Gastroesophageal sphincter (tissue), 4 donors: ENCODE data around the gene CYP26B1. TPM values are rescaled to one million over a fixed set of nuclear protein-coding genes. Genes with fewer than 3 reads are reported as not detected.

Experiments
- ATAC-seq: fragments of 150-250 bp; one replicate; pipeline ENCODE4 v1.9.1; 2016; ENCODE audit warnings: mild to moderate bottlenecking, moderate library complexity
- H3K27ac ChIP-seq, 4 donors: fragments of 200-600 bp; sonication (generic) in 3 of 4; 1 replicate in 3 of 4; 2 replicates in 1 of 4; pipeline ENCODE4 v1.5.1; 2016 to 2019
- H3K27me3 ChIP-seq: fragments of 200-600 bp; sonication (generic); one replicate; pipeline ENCODE4 v1.5.1; 2019
- H3K36me3 ChIP-seq, 2 donors: fragments of 200-600 bp; sonication (generic); one replicate each; pipeline ENCODE4 v1.5.1; 2019; ENCODE audit warnings: control low read depth in 1 of 2
- H3K4me1 ChIP-seq, 3 donors: fragments of 200-600 bp; sonication (generic); 1 replicate in 2 of 3; 2 replicates in 1 of 3; pipeline ENCODE4 v1.5.1; 2016 to 2019; ENCODE audit warnings: control low read depth in 2 of 3
- H3K4me3 ChIP-seq, 2 donors: fragments of 200-600 bp; sonication (generic); one replicate each; pipeline ENCODE4 v1.5.1; 2019; ENCODE audit warnings: mild to moderate bottlenecking in 1 of 2, moderate library complexity in 1 of 2
- H3K9me3 ChIP-seq, 3 donors: fragments of 200-600 bp; sonication (generic); one replicate each; pipeline ENCODE4 v1.5.1; 2017 to 2019; ENCODE audit warnings: control low read depth in 2 of 3
- CTCF ChIP-seq, 4 experiments: fragments of 200-600 bp in 2 of 4; fragments of 450-650 bp in 2 of 4; sonication (generic) in 1 of 4; IDR thresholded peaks; one replicate each; pipeline ENCODE4 v1.5.1; 2017 to 2019; ENCODE audit warnings: antibody characterized with exemption in 4 of 4, mild to moderate bottlenecking in 2 of 4, moderate library complexity in 2 of 4
- EP300 ChIP-seq: sonication (generic); formaldehyde crosslinking; IDR thresholded peaks from one replicate; pipeline ENCODE4 v1.6.1; 2017; ENCODE audit warnings: antibody characterized with exemption, mild to moderate bottlenecking
- POLR2A ChIP-seq, 2 donors: fragments of 450-650 bp; IDR thresholded peaks; one replicate each; pipeline ENCODE4 v1.6.1; 2017; ENCODE audit warnings: antibody characterized with exemption in 2 of 2, mild to moderate bottlenecking in 2 of 2, moderate library complexity in 1 of 2
- POLR2AphosphoS5 ChIP-seq: sonication (generic); formaldehyde crosslinking; IDR thresholded peaks from one replicate; pipeline ENCODE4 v1.6.1; 2017; ENCODE audit warnings: antibody characterized with exemption
- WGBS, 2 donors: methylation state at CpG; one replicate each; pipeline ENCODE4 v1.1.5; 2018; ENCODE audit warnings: low coverage in 1 of 2; 5-methylcytosine and 5-hydroxymethylcytosine counted together
- total RNA-seq, 4 donors: library from RNA; depleted of rRNA; stranded (reverse); fragments of >200 nt; gene quantifications; one replicate each; pipeline ENCODE4 v1.1.0, GENCODE V29; 2016

The CYP26B1 gene
- total RNA-seq, 4 donors from 2014 or later: 0.47 to 4.0 (median 1.4) TPM

- H3K4me1 ChIP-seq: peaks cover 0 to 2% (median 0%) of the 10 kb centered on the region in 3 donors
- no peak overlapping the region for H3K27ac ChIP-seq
- TF ChIP-seq EP300 (no peak), POLR2A (IDR thresholded peaks at IDR 0.05) (no peak), CTCF (IDR thresholded peaks at IDR 0.05) (no peak), POLR2AphosphoS5 (no peak)
- no peak overlapping the region for H3K4me3 ChIP-seq
- no peaks in the 10 kb centered on the region for H3K36me3 ChIP-seq
- no peaks in the 10 kb centered on the region for H3K9me3 ChIP-seq
- peaks cover 49% of the 10 kb centered on the region for H3K27me3 ChIP-seq
- 83 to 95% methylated on average over 4 of the region's 37 CpGs for WGBS, 2 donors
- ATAC-seq: no peak
These were observed 15.5 kb downstream of the CYP26B1 start for GRCh38 chr2:72131916-72132841.

GRCh38 chr2:72131371-72131891 is 16.2 kb downstream of the CYP26B1 start:
- H3K9me3 ChIP-seq: no peaks in the 10 kb centered on the region
- 89 to 90% methylated on average over 9 to 10 of the region's 16 CpGs for WGBS, 2 donors
- H3K4me3 ChIP-seq: no peak overlapping the region
- H3K27me3 ChIP-seq: peaks cover 53% of the 10 kb centered on the region
- H3K4me1 ChIP-seq: no peaks in the 10 kb centered on the region
- H3K36me3 ChIP-seq: no peaks in the 10 kb centered on the region
- no peak for ATAC-seq
- H3K27ac ChIP-seq: no peak overlapping the region
- no peak for TF ChIP-seq POLR2AphosphoS5
- TF ChIP-seq CTCF (IDR thresholded peaks at IDR 0.05): no peak
- no peak for TF ChIP-seq POLR2A (IDR thresholded peaks at IDR 0.05)
- TF ChIP-seq EP300: no peak

- ATAC-seq: no peak
- H3K4me3 ChIP-seq: no peak overlapping the region
- TF ChIP-seq EP300: no peak
- TF ChIP-seq POLR2A (IDR thresholded peaks at IDR 0.05): no peak
- no peak for TF ChIP-seq POLR2AphosphoS5
- no peak for TF ChIP-seq CTCF (IDR thresholded peaks at IDR 0.05)
- H3K27ac ChIP-seq: no peak overlapping the region
- no peaks in the 10 kb centered on the region for H3K36me3 ChIP-seq
- peaks cover 55% of the 10 kb centered on the region for H3K27me3 ChIP-seq
- 48 to 68% methylated on average over 3 to 4 of the region's 26 CpGs for WGBS, 2 donors
- no peaks in the 10 kb centered on the region for H3K4me1 ChIP-seq
- H3K9me3 ChIP-seq: no peaks in the 10 kb centered on the region
These were observed 16.9 kb downstream of the CYP26B1 start for GRCh38 chr2:72130659-72131360.

- no peaks in the 10 kb centered on the region for H3K36me3 ChIP-seq
- ATAC-seq: no peak
- H3K4me3 ChIP-seq: no peak overlapping the region
- 77 to 84% methylated on average over 9 of the region's 9 CpGs for WGBS, 2 donors
- H3K27me3 ChIP-seq: peaks cover 59% of the 10 kb centered on the region
- no peaks in the 10 kb centered on the region for H3K9me3 ChIP-seq
- H3K27ac ChIP-seq: no peak overlapping the region
- no peaks in the 10 kb centered on the region for H3K4me1 ChIP-seq
- TF ChIP-seq CTCF (IDR thresholded peaks at IDR 0.05): no peak
- no peak for TF ChIP-seq POLR2A (IDR thresholded peaks at IDR 0.05)
- no peak for TF ChIP-seq POLR2AphosphoS5
These were observed 17.9 kb downstream of the CYP26B1 start for GRCh38 chr2:72129681-72130340.
